Ishikawa (cell line): Measurements from ENCODE around the gene ASMTL.

ENCODE experiments used
- CEBPB ChIP-seq: IDR thresholded peaks from 2 replicates; pipeline ENCODE4 v1.6.1; 2012
- EGR1 ChIP-seq: IDR thresholded peaks from 2 replicates; pipeline ENCODE4 v1.6.1; 2012
- EP300 ChIP-seq: IDR thresholded peaks from 2 replicates; pipeline ENCODE4 v1.6.1; 2012; ENCODE audit warnings: borderline replicate concordance
- FOXM1 ChIP-seq: IDR thresholded peaks from 2 replicates; pipeline ENCODE4 v1.6.1; 2012; ENCODE audit warnings: low read depth, borderline replicate concordance
- NFIC ChIP-seq: IDR thresholded peaks from 2 replicates; pipeline ENCODE4 v1.6.1; 2012
- RAD21 ChIP-seq: IDR thresholded peaks from 2 replicates; pipeline ENCODE4 v1.6.1; 2012; ENCODE audit warnings: low read depth
- TAF1 ChIP-seq: IDR thresholded peaks from 2 replicates; pipeline ENCODE4 v1.6.1; 2012; ENCODE audit warnings: low read depth, mild to moderate bottlenecking
- TCF12 ChIP-seq: IDR thresholded peaks from 2 replicates; pipeline ENCODE4 v1.6.1; 2012; ENCODE audit warnings: low read depth
- TEAD4 ChIP-seq: IDR thresholded peaks from 2 replicates; pipeline ENCODE4 v1.6.1; 2012
- YY1 ChIP-seq: IDR thresholded peaks from 2 replicates; pipeline ENCODE4 v1.6.1; 2012; ENCODE audit warnings: low read depth
- ZBTB7A ChIP-seq: IDR thresholded peaks from 2 replicates; pipeline ENCODE4 v1.6.1; 2012; ENCODE audit warnings: low read depth
- TF ChIP-seq, protein P1 (sequence below): IDR thresholded peaks from 2 replicates; pipeline ENCODE4 v1.6.1; 2012
- TF ChIP-seq, protein P2 (sequence below): IDR thresholded peaks from 2 replicates; pipeline ENCODE4 v1.6.1; 2012
- TF ChIP-seq, protein P3 (sequence below): IDR thresholded peaks from 2 replicates; pipeline ENCODE4 v1.6.1; 2012; ENCODE audit warnings: low read depth, mild to moderate bottlenecking

DNA sequence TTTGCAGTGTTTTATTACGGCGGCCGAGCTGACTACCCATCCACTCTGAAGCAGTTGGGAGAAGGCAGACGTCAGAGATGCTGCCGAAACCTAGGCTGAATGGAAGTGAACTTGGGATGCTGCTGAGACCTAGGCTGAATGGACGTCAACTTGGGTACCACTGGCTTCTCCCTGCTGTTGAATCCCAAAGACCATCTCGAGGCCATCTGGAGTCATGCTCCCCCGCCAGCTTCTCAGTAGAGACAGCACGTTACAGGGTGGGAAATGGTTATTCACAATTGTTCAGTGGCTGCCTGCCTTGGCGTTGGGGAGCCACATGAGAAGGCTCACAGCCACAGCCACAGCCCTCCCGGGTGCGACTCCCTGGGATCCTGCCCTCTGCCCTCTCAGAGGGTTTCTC, 43.4 kb upstream of the ASMTL start:
- TF ChIP-seq EGR1 (no peak), EP300 (no peak), RAD21 (no peak), TAF1 (no peak), NFIC (no peak), CEBPB (no peak), YY1 (no peak), TEAD4 (no peak), FOXM1 (no peak), TCF12 (no peak), ZBTB7A (no peak)
- TF ChIP-seq, protein P1, sequence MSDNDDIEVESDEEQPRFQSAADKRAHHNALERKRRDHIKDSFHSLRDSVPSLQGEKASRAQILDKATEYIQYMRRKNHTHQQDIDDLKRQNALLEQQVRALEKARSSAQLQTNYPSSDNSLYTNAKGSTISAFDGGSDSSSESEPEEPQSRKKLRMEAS: no peak
- TF ChIP-seq, protein P2, sequence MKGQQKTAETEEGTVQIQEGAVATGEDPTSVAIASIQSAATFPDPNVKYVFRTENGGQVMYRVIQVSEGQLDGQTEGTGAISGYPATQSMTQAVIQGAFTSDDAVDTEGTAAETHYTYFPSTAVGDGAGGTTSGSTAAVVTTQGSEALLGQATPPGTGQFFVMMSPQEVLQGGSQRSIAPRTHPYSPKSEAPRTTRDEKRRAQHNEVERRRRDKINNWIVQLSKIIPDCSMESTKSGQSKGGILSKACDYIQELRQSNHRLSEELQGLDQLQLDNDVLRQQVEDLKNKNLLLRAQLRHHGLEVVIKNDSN: no peak
- TF ChIP-seq, protein P3, sequence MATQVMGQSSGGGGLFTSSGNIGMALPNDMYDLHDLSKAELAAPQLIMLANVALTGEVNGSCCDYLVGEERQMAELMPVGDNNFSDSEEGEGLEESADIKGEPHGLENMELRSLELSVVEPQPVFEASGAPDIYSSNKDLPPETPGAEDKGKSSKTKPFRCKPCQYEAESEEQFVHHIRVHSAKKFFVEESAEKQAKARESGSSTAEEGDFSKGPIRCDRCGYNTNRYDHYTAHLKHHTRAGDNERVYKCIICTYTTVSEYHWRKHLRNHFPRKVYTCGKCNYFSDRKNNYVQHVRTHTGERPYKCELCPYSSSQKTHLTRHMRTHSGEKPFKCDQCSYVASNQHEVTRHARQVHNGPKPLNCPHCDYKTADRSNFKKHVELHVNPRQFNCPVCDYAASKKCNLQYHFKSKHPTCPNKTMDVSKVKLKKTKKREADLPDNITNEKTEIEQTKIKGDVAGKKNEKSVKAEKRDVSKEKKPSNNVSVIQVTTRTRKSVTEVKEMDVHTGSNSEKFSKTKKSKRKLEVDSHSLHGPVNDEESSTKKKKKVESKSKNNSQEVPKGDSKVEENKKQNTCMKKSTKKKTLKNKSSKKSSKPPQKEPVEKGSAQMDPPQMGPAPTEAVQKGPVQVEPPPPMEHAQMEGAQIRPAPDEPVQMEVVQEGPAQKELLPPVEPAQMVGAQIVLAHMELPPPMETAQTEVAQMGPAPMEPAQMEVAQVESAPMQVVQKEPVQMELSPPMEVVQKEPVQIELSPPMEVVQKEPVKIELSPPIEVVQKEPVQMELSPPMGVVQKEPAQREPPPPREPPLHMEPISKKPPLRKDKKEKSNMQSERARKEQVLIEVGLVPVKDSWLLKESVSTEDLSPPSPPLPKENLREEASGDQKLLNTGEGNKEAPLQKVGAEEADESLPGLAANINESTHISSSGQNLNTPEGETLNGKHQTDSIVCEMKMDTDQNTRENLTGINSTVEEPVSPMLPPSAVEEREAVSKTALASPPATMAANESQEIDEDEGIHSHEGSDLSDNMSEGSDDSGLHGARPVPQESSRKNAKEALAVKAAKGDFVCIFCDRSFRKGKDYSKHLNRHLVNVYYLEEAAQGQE: no peak
